Mesodermal cell (in vitro differentiated cells): ENCODE results near the gene SIX1.

ENCODE experiments used
- H3K27ac ChIP-seq: 2 replicates; pipeline ENCODE4 v1.7.0; 2013; ENCODE audit warnings: mild to moderate bottlenecking, low read depth, low read length, moderate library complexity; ENCODE audit not compliant: severe bottlenecking
- H3K36me3 ChIP-seq: 2 replicates; pipeline ENCODE4 v1.7.1; 2013; ENCODE audit warnings: mild to moderate bottlenecking, low read length, moderate library complexity; ENCODE audit not compliant: control insufficient read depth, insufficient read depth
- H3K4me1 ChIP-seq: one replicate; pipeline ENCODE4 v1.7.1; 2013; ENCODE audit warnings: mild to moderate bottlenecking, low read length; ENCODE audit not compliant: insufficient read depth, control insufficient read depth, poor library complexity, severe bottlenecking
- H3K4me3 ChIP-seq: 2 replicates; pipeline ENCODE4 v1.7.0; 2013; ENCODE audit warnings: low read length, control low read depth, mild to moderate bottlenecking; ENCODE audit not compliant: insufficient read depth, poor library complexity, severe bottlenecking; ENCODE audit errors: extremely low read depth
- H3K9me3 ChIP-seq: 2 replicates; pipeline ENCODE4 v1.7.1; 2013; ENCODE audit warnings: mild to moderate bottlenecking, low read length, moderate library complexity; ENCODE audit not compliant: control insufficient read depth
- WGBS, 2 experiments: methylation state at CpG; one replicate each; pipeline ENCODE4 v1.1.5; 2013; ENCODE audit warnings: missing lambda C conversion rate in 2 of 2; ENCODE audit not compliant: insufficient coverage in 2 of 2; 5-methylcytosine and 5-hydroxymethylcytosine counted together

The SIX1 gene

DNA sequence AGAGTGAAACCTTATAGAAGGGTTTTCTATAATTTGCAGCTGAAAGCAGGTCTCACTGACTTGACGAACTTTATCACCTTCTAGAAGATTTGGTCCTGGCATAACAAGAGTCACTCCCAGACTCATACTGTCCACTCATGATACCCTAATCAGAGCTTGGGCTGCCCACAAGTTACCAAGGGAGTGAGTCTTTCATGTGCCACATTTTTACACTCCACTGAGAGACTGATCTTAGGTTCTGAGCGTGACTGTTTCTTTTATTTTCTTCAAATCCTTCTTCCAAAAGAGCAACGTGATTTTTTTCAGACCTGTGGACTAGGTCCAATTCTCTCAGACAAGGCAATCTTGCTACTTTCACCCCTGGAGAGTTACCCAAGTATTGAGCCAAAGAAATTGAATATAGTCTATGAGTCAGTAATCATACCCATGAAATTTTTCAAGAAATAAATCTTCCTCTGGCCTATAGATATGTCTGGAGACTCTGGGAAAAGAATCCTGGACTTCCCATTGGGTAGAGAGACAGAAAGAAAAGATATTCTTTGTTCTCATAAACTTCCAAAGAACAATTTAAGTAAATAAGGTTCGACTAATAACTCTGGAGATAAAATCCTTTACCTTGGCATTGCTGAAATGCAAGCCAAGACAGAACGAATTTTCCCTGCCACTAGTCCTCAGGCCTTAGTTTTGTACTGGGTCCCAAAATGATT lies 26.9 kb downstream of the SIX1 start:
- WGBS, 2 experiments: 77 to 85% methylated on average over 4 to 5 of the region's 5 CpGs
- Histone ChIP-seq H3K9me3 (no peaks in the 10 kb centered on the region), H3K4me1 (no peaks in the 10 kb centered on the region), H3K27ac (no peak overlapping the region), H3K4me3 (no peak overlapping the region), H3K36me3 (no peaks in the 10 kb centered on the region)

GRCh38 chr14:60621386-60621785 lies 27.9 kb downstream of the SIX1 start:
- no peaks in the 10 kb centered on the region for H3K9me3 ChIP-seq
- no peaks in the 10 kb centered on the region for H3K36me3 ChIP-seq
- H3K4me1 ChIP-seq: no peaks in the 10 kb centered on the region
- H3K4me3 ChIP-seq: no peak overlapping the region
- H3K27ac ChIP-seq: no peak overlapping the region

DNA sequence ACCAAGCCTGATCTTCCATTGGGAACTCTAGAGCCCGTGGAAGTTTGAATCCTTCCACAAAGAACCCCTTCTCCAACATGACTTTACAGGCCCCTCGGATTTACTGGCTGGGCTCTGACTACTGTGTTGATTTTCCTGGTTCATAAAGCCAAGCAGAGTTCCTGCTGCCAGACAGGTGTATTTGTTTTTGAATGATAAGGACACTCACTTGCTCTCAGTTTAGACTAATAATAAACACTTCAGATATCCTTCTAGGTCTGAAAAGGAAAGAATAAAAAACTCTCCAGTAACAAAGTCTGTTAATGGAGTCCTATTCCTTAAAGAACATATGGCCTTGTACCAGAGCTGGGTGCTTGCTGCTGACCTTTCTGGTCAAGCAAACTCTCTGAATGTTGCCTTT lies 31.0 kb downstream of the SIX1 start:
- Histone ChIP-seq H3K36me3 (no peaks in the 10 kb centered on the region), H3K4me1 (no peaks in the 10 kb centered on the region), H3K27ac (no peak overlapping the region), H3K9me3 (no peaks in the 10 kb centered on the region), H3K4me3 (no peak overlapping the region)
- 83 to 100% methylated on average over 1 to 2 of the region's 2 CpGs for WGBS, 2 experiments

GRCh38 chr14:60616461-60616959 lies 32.8 kb downstream of the SIX1 start:
- H3K9me3 ChIP-seq: no peaks in the 10 kb centered on the region
- WGBS, 2 experiments: 63 to 85% methylated on average over 5 to 6 of the region's 11 CpGs
- no peaks in the 10 kb centered on the region for H3K36me3 ChIP-seq
- no peak overlapping the region for H3K4me3 ChIP-seq
- H3K4me1 ChIP-seq: no peaks in the 10 kb centered on the region
- no peak overlapping the region for H3K27ac ChIP-seq

DNA sequence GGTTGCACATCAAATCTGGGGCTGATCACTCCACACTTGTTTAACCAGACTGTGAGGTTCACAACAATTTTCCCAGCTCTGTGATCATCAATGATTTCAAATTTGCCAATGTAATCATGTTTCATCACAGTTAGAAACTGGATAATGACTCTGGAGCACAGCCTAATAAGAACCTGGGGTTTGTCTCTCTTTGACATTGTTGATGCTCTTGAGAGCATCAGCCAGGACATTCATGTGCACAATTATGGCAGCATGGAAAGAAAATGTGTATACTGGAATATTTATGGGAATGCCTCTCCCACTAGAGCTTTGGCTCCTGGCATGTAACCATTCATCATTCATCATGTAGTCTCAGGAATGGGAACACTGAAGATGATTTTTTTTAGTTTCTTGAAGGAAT lies 47.0 kb downstream of the SIX1 start:
- Histone ChIP-seq H3K9me3 (no peaks in the 10 kb centered on the region), H3K4me3 (no peak overlapping the region), H3K4me1 (no peaks in the 10 kb centered on the region), H3K36me3 (no peaks in the 10 kb centered on the region), H3K27ac (no peak overlapping the region)

GRCh38 chr14:60599727-60600126 lies 49.5 kb downstream of the SIX1 start:
- Histone ChIP-seq H3K9me3 (no peaks in the 10 kb centered on the region), H3K4me1 (no peaks in the 10 kb centered on the region), H3K36me3 (no peaks in the 10 kb centered on the region), H3K4me3 (no peak overlapping the region), H3K27ac (no peak overlapping the region)

GRCh38 chr14:60596139-60596538 lies 53.1 kb downstream of the SIX1 start:
- H3K9me3 ChIP-seq: no peaks in the 10 kb centered on the region
- peaks cover under 1% of the 10 kb centered on the region for H3K4me1 ChIP-seq
- H3K27ac ChIP-seq: no peak overlapping the region
- H3K4me3 ChIP-seq: no peak overlapping the region
- H3K36me3 ChIP-seq: no peaks in the 10 kb centered on the region

DNA sequence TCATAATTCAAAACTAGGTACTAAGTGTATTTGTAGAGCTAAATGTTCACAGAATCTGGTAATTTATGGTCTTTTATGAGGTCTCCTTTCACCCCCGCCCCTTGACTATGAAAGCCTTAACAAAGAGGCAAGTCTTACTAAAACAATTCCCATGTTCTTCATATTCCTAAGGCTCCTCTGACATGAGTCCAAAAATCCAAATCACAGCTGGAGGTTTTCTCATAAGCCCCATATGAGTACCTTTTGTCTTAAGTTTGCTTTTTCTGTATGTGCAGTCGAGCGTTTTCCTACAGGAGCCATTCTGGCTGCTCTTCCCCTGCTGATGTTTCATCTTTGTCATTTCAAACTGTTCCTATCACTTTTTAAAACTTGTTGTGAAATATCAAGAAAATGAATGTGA lies 55.2 kb downstream of the SIX1 start:
- H3K4me3 ChIP-seq: no peak overlapping the region
- WGBS, 2 experiments: no CpG with 5 or more reads among the region's 3 CpGs
- H3K9me3 ChIP-seq: no peaks in the 10 kb centered on the region
- H3K36me3 ChIP-seq: no peaks in the 10 kb centered on the region
- peaks cover 3% of the 10 kb centered on the region for H3K4me1 ChIP-seq
- no peak overlapping the region for H3K27ac ChIP-seq
